Cerebellar nuclear complex (tissue), 1 donor: ENCODE results near the gene EEF1G.
"Not testable (repeated sequence)": the region's sequence is repeated elsewhere in the genome, so short reads cannot be mapped to it uniquely, and the experiment has no call there.

Experiments
- DNase-seq, 2 experiments: peaks; one replicate each; lab custom pipeline; 2025; lab: John Stamatoyannopoulos, UW

EEF1G gene

DNA sequence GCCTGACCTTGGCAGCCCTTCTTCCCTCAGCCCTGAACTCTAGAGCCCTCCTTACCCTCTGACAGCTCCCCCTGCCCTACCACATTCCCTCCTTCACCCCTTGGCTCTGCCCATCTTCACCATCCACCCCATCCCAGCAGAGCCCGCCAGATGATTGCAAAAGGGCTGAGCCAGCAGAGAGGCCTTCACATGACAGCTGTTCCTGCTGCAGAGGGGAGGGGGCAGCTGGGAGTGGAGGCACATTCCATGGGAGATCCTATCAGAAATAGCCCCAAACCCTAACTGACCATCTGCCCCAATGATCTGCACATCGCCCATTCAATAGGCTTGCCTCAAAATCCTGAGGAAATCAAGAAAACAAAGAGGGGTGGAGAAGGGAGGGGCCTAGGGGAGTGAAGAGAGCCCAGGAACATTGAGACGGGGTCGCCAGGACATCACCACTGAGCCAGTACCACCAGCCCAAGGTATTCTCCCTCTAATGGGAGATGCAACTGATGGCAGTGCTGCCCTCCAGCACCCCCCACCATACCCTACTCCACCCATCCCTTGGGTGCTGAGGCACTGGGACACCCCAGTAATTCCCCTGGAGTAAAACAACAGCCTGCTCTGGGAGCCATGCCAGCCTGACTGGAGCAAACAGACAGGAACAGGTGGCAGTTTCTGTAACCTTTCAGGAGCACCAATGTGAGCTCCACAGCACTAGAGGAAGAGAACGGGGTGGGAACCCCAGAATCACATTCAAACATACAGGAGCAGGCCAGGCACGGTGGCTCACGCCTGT lies 19.1 kb downstream of the EEF1G start:
- DNase-seq: no peak

DNA sequence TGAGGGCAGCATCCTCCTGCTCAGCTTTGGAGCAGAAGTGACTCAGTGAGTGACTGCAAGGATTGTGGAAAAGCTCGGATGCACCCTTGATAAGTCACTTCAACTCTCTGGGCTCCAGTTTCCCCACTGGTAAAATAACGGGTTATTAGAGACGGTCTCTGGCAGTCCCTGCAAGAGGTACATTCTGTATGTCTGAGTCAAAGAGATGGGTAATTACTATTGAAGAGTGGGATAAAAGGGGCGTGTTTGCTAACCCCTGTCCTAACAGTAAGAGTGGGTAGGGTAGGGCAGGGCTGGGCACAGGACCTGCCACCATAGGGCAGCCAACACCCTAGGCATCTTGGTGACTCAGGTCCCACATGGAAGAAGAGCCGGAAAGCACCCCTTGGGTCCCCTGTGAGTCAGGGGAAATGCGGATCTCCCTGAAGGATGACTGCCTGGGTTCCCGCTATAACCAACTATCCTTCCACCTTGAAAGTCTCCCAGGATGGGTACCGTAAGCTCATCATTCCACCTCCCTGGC lies 19.8 kb downstream of the EEF1G start:
- DNase-seq: no peak

GRCh38 chr11:62553080-62553838 lies 20.4 kb downstream of the EEF1G start:
- no peak for DNase-seq

GRCh38 chr11:62552485-62553079 lies 21.1 kb downstream of the EEF1G start:
- no peak for DNase-seq

- not testable (repeated sequence) for DNase-seq
These were observed 23.2 kb downstream of the EEF1G start for GRCh38 chr11:62550478-62550877.

DNA sequence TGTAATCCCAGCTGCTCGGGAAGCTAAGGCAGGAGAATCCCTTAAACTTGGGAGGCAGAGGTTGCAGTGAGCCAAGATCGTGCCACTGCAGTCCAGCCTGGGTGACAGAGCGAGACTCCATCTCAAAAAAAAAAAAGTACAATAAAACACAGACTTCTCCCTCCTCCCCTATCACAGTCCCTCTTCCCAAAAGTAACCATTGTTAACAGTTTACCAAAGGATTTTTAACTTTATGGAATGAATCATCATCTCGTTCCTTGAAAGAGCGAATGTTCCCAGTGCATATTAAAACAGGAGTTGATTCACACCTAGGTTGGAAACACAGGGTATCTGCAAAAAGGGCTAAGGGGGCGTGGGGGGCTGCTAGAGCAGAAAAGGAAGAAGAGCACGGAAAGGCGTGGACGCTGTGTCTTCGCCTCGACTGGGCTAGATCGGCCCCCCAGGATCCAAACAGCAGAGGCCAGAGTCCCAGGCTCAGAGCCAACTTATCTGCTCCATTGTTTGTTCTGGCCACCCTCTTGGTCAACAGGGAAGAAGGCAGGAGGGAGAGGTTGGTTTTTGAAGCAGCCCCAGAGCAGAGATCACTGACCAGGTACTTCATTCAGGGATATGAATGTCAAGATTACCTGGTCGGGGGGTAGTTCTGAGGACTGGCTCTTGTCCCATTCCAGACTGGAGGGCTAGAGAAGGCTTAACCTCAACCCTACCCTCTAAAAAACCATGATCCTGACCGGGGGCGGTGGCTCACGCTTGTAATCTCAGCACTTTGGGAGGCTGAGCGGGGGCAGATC lies 25.0 kb downstream of the EEF1G start:
- no peak for DNase-seq

- no peak for DNase-seq
These were observed 25.9 kb downstream of the EEF1G start for GRCh38 chr11:62547691-62548281.

DNA sequence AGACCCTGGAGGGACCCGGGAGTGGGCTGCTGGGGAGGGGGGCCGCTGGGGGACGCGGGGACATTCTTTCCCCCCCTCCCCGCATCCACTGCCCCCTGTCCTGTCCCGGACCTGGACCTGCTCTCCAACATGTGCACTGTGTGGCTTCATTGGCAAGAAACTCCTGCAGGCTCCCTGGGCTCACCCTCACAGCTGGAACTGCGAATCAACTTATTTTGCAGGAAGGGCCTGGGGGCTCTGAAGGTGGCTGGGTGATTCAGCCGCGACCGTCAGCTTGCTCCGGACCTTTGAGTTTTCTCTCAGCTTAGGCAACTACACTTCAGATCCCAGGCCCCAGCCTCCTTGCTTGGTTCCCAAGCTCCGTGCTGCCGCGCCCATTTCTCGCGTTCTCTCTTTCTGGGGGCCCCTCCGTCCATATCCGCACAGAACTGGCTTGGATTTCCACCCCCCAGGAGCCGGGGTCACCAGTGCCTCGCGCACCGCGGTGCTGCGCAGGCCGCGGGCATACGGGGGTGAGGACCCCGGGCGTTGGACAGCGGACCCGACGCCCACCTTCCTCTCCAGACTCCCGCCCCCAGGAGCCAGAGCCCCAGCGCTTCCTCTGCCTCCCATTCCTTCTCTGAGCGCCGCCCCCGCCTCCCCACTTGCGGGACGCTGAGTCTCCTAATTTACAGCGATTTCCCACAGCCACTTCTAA lies 26.6 kb downstream of the EEF1G start:
- no peak for DNase-seq

- DNase-seq: no peak
These were observed 27.3 kb downstream of the EEF1G start, which contains the start of gene AHNAK for GRCh38 chr11:62546244-62546928. Gene AHNAK (minus strand): TSS chr11:62546806. CDS start chr11:62536098, 10,708 bp downstream.

DNA sequence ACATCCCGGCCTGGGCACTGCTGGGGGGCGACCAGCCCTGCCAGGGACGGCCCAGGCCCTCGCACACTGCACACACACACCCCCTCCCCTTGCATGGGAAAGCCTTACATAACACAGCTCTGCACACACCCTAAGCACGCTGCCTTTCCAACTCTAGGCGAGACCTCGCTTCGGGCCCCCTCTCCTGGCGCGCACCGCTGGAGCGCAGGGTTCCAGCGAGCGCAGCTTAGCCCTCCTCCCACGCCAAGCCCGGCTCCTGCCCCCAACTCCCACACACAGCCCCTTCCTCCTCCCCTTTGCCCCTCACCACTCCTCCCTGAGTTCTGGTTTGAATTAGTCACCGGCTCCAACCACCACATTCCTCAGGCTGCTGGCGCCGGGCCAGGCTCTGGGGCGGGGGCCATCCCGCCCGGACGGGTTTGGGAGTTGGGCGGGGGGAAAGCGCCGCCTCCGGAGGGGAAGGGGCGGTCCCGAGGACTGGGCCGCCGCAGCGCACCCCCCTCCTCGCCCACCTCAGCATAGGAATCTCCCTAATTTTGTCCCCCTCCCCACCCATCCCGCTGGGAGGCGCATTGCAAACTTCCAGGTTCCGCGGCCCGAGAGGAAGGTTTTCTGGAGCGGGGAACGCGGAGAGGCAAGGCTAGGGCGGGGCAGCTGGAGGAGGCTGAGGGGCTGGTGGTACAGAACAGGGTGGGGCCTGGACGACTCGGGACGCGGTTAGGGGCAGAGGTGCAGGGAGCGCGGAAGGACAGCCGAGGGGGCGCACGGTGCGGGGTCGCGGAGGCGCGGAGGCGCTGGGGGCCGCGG lies 28.1 kb downstream of the EEF1G start:
- DNase-seq: no peak

GRCh38 chr11:62544581-62545436 lies 28.9 kb downstream of the EEF1G start:
- DNase-seq: no peak

GRCh38 chr11:62543680-62544444 lies 29.8 kb downstream of the EEF1G start:
- DNase-seq: no peak

DNA sequence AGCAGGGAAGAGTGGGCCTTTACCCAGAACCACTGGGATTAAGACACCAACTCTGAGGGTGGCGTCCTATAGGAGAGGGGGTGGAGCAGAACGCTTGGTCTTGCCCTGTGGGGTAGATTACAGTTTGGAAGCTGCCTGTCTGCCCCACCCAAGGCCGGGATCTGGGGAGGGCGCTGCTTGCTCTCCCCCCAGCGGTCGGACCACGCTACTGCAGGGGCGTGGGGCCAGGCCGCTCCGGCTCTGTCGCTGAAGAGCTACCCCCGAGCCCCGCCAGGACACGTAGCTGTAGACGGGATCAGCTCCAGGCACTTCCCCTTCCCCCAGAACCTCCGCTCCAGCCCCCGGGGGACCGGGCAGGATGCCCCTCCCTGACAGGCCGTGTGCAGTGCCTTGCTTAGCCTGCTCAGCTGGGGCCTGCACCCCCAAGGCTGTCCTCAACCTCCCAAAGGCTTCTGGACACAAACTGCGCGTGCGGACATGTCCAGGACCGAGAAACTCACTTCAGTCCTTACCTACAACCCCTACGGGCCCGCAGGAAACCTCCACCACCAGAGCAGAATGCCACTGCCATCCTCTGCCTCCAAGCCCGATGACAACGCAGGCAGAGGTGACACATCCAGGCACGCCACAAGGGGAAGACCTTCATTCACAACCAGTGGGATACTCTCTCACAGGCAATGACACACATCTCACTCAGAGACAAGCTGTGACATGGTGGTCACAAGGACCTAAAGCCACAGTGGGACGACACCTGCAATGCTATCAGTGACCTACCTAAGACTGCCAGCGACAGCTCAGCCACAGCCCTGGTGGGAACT lies 30.7 kb downstream of the EEF1G start:
- peak in 1 of 2 experiments; percentile 34 for DNase-seq

DNA sequence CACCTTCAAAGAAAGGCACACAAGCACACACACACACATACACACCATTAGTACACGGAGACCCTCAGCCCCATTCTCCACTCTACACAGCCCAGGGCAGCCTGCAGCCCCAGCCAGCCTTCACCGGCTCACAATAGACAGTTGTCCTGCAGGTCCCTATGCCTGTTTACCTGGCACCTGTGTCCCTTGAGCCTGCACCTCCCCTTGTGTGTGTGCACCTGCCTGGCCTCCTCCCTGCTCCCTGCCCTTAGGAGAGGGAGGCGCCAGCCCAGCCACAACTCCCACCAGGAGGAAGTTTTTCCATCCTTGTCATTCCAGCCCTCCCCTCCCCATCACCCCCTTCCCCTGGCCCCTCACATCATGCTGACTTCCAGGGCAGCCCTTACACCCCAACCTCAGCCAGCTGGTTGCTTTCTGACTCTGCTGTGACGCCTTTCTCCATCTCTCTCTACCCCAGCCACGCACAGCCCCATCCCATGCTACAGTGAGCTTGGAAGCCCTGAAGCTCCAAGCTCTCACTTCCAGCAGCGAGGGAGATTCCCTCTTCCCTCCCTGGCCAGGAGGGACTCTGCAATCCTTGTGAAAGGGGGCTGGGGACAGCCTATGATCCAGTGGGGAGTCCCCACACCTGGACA lies 31.5 kb downstream of the EEF1G start:
- DNase-seq: no peak

DNA sequence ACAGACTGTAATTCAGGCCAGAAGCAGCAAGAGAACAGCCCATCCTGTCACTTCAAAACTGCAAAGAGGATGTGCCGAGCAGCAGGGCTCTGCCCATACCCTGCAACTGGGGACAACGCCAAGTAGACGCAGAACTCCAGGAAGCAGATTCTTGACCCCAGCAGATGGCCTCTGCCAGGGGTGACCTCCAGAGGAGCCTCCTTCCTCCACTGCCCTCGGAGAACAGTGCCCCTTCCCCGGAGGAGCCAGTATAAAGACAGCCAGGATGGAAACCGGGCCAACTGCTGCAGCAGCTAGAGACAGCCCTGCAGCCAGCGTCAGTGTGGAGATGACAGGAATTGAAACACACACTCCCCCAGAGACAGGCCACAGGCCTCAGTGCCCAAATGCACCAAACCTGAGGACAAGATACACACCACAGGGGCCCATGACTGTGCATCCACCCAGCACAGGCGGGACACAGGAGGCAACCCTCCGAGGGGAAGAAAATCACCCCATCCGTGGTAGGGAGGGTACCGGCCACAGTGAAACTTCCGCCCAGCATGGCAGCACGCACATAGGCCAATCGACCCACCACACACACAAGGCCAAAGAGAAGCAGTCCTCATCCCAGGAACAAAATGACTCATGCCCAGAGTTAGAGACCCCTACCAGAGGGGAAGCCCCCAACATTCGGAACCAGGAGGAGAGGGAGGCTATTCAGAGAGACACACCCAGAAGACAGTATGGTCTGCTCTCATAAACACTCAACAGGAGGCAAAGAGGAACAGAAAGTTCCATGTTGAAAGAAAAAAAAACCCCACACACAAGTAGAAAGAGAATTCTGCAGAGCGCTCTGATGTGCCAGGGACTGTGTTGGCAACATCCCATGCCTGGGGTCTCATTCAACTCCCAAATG lies 32.6 kb downstream of the EEF1G start:
- DNase-seq: no peak
